Measurements from ENCODE around the gene MRPL11. TPM values are rescaled to one million over a fixed set of nuclear protein-coding genes. Genes with fewer than 3 reads are reported as not detected.

The MRPL11 gene
- total and polyA plus RNA-seq, 4 donors: 18.0 to 45.6 (median 32.3) TPM

- H3K27me3 ChIP-seq (ENCODE audit: control insufficient read depth in 4 of 4, insufficient read depth in 4 of 4, low read length in 3 of 4): peaks cover 0 to 2% (median 0%) of the 10 kb centered on the region in 4 donors
- 60% methylated on average over 4 of the region's 4 CpGs for WGBS
- H3K4me3 ChIP-seq (ENCODE audit: low read depth in 1 of 3, low read length in 3 of 3): no peak overlapping the region
- DNase-seq (ENCODE audit: low spot score): no peak
- H3K36me3 ChIP-seq (ENCODE audit: control insufficient read depth in 4 of 4, insufficient read depth in 3 of 4, low read depth in 1 of 4, low read length in 3 of 4): no peaks in the 10 kb centered on the region
- H3K4me1 ChIP-seq (ENCODE audit: control insufficient read depth in 4 of 4, insufficient read depth in 4 of 4, low read length in 3 of 4): no peaks in the 10 kb centered on the region
- H3K9ac ChIP-seq (ENCODE audit: low read depth in 1 of 2, low read length in 2 of 2): no peak overlapping the region
- TF ChIP-seq NR2F2 (IDR thresholded peaks at IDR 0.05) (no peak), GABPA (IDR thresholded peaks at IDR 0.05 in 1 of 2, conservative IDR thresholded peaks at IDR 0.05 in 1 of 2) (no peak), EGR1 (IDR thresholded peaks at IDR 0.05; ENCODE audit: low read depth in 2 of 2) (no peak), RAD21 (IDR thresholded peaks at IDR 0.05) (no peak)
- H3K9me3 ChIP-seq (ENCODE audit: control insufficient read depth in 4 of 4, low read length in 3 of 4): no peaks in the 10 kb centered on the region
- no peak overlapping the region for H3K27ac ChIP-seq (ENCODE audit: low read depth in 1 of 2, low read length in 2 of 2)
Observed at GRCh38 chr11:66450560-66450959, 11.9 kb upstream of the MRPL11 start.

- no peaks in the 10 kb centered on the region for H3K4me1 ChIP-seq (ENCODE audit: control insufficient read depth in 4 of 4, insufficient read depth in 4 of 4, low read length in 3 of 4)
- no peak overlapping the region for H3K27ac ChIP-seq (ENCODE audit: low read depth in 1 of 2, low read length in 2 of 2)
- no peaks in the 10 kb centered on the region for H3K9me3 ChIP-seq (ENCODE audit: control insufficient read depth in 4 of 4, low read length in 3 of 4)
- H3K36me3 ChIP-seq (ENCODE audit: control insufficient read depth in 4 of 4, insufficient read depth in 3 of 4, low read depth in 1 of 4, low read length in 3 of 4): no peaks in the 10 kb centered on the region
- H3K27me3 ChIP-seq (ENCODE audit: control insufficient read depth in 4 of 4, insufficient read depth in 4 of 4, low read length in 3 of 4): peaks cover 0 to 2% (median 0%) of the 10 kb centered on the region in 4 donors
- WGBS: 73% methylated on average over 4 of the region's 4 CpGs
- no peak for TF ChIP-seq YY1 (IDR thresholded peaks at IDR 0.05)
- no peak for TF ChIP-seq EGR1 (IDR thresholded peaks at IDR 0.05; ENCODE audit: low read depth in 2 of 2)
- no peak for TF ChIP-seq MAX (IDR thresholded peaks at IDR 0.05)
- no peak for TF ChIP-seq RAD21 (IDR thresholded peaks at IDR 0.05)
- no peak for TF ChIP-seq JUND (IDR thresholded peaks at IDR 0.05)
- TF ChIP-seq NR2F2 (IDR thresholded peaks at IDR 0.05): no peak
- no peak for TF ChIP-seq FOXA2 (IDR thresholded peaks at IDR 0.05)
- TF ChIP-seq RXRA (IDR thresholded peaks at IDR 0.05): no peak
- no peak for TF ChIP-seq TAF1 (conservative IDR thresholded peaks at IDR 0.05)
- TF ChIP-seq SP1 (IDR thresholded peaks at IDR 0.05): no peak
- TF ChIP-seq ZBTB33 (IDR thresholded peaks at IDR 0.05): no peak
- no peak for TF ChIP-seq CTCF (IDR thresholded peaks at IDR 0.05; ENCODE audit: low read depth, low read length, missing input control)
- no peak for TF ChIP-seq GABPA (IDR thresholded peaks at IDR 0.05 in 1 of 2, conservative IDR thresholded peaks at IDR 0.05 in 1 of 2)
- TF ChIP-seq HNF4A (conservative IDR thresholded peaks at IDR 0.05): no peak
- TF ChIP-seq ATF3 (IDR thresholded peaks at IDR 0.05): no peak
- no peak for TF ChIP-seq FOXA1 (IDR thresholded peaks at IDR 0.05)
- TF ChIP-seq HNF4G (IDR thresholded peaks at IDR 0.05): no peak
- TF ChIP-seq REST (IDR thresholded peaks at IDR 0.05): no peak
- no peak for DNase-seq (ENCODE audit: low spot score)
- H3K9ac ChIP-seq (ENCODE audit: low read depth in 1 of 2, low read length in 2 of 2): no peak overlapping the region
- no peak overlapping the region for H3K4me3 ChIP-seq (ENCODE audit: low read depth in 1 of 3, low read length in 3 of 3)
Observed at GRCh38 chr11:66448523-66448922, 9.9 kb upstream of the MRPL11 start.
